Loucy (cell line): ENCODE data around the gene RAC2.

Experiments
- CTCF ChIP-seq: fragments of 200-600 bp; sonication (generic); conservative IDR thresholded peaks from 2 replicates; pipeline ENCODE4 v1.5.1; 2014; ENCODE audit warnings: mild to moderate bottlenecking, antibody characterized with exemption, low read length
- EZH2phosphoT487 ChIP-seq: fragments of 200-600 bp; IDR thresholded peaks from 2 replicates; pipeline ENCODE4 v1.6.1; 2018; ENCODE audit warnings: antibody characterized with exemption, mild to moderate bottlenecking, moderate library complexity, borderline replicate concordance

- TF ChIP-seq CTCF (no peak), EZH2phosphoT487 (no peak)
These were observed 21.6 kb downstream of the RAC2 start for GRCh38 chr22:37222440-37222971.
